ENCODE data around the gene ACTN3.

ACTN3 gene

DNA sequence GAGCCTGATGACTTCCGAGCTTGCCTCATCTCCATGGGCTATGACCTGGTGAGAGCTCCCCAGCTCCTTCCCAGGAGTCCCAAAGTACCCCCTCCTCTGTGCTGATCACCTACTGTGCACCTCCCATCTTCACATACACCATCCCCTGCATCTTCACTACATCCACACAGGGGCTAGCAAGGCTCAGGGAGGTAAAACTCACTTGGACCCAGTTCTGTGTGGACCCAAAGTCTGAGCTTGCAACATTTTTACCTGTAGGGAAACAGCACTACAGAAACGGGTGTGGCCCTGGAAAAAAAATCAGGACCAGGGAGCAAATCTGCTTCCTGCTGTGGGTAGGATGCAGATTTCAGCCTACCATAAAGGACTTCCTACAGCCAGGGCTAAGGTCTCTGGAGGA is 15.6 kb downstream of the ACTN3 start:
- DNase-seq, result no peak
- Histone ChIP-seq H3K9me3 (no peaks in the 10 kb centered on the region), H3K36me3 (peaks cover 0 to 41% (median 3%) of the 10 kb centered on the region in 3 donors), H3K27me3 (peaks cover 0 to 10% of the 10 kb centered on the region in 2 donors), H3K27ac (no peak overlapping the region), H3K4me1 (peaks cover 0 to 14% (median 12%) of the 10 kb centered on the region in 4 donors), H3K4me3 (no peak overlapping the region)
- intact Hi-C loops (cut with DNase I; ENCODE audit: low total_unique reads), result no loop called here
- TF ChIP-seq, protein P1, sequence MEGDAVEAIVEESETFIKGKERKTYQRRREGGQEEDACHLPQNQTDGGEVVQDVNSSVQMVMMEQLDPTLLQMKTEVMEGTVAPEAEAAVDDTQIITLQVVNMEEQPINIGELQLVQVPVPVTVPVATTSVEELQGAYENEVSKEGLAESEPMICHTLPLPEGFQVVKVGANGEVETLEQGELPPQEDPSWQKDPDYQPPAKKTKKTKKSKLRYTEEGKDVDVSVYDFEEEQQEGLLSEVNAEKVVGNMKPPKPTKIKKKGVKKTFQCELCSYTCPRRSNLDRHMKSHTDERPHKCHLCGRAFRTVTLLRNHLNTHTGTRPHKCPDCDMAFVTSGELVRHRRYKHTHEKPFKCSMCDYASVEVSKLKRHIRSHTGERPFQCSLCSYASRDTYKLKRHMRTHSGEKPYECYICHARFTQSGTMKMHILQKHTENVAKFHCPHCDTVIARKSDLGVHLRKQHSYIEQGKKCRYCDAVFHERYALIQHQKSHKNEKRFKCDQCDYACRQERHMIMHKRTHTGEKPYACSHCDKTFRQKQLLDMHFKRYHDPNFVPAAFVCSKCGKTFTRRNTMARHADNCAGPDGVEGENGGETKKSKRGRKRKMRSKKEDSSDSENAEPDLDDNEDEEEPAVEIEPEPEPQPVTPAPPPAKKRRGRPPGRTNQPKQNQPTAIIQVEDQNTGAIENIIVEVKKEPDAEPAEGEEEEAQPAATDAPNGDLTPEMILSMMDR (IDR thresholded peaks at IDR 0.05), result no peak

DNA sequence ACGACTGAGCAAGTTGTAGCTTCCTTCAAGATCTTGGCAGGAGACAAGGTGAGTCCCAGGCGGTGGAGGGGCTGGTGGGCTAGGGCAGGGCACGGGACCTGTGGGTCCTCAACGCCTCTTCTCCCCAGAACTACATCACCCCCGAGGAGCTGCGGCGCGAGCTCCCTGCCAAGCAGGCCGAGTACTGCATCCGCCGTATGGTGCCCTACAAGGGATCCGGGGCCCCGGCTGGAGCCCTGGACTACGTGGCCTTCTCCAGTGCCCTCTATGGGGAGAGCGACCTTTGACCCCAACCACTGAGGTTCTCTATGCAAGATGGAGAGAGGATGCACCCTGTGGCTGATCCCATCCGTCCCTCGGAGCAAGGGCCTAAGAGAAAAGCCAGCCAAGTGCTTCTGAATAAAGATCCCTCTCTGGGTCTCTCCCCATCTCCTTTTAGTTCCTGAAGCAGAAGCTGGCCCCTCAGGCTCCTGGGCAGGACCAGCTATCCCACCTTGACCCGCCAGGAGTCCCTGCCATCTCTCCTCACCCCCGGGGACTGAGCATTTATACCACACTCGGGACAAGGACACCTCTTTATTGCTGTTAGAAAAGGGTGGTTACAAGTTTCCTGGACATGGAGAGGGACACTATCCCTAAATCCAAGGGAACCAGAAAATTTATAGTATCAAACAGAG is 16.3 kb downstream of the ACTN3 start:
- Histone ChIP-seq H3K27me3 (peaks cover 0 to 2% of the 10 kb centered on the region in 2 donors), H3K4me1 (peaks cover 0 to 22% (median 16%) of the 10 kb centered on the region in 4 donors), H3K4me3 (no peak overlapping the region), H3K9me3 (no peaks in the 10 kb centered on the region), H3K27ac (no peak overlapping the region), H3K36me3 (peaks cover 0 to 41% (median 3%) of the 10 kb centered on the region in 3 donors)
- intact Hi-C loops (cut with DNase I; ENCODE audit: low total_unique reads), result no loop called here
- TF ChIP-seq, protein P1 (IDR thresholded peaks at IDR 0.05), result no peak
- no peak for DNase-seq

GRCh38 chr11:66563832-66564231 is 17.1 kb downstream of the ACTN3 start:
- Histone ChIP-seq H3K9me3 (no peaks in the 10 kb centered on the region), H3K4me3 (no peak overlapping the region), H3K4me1 (peaks cover 0 to 24% (median 18%) of the 10 kb centered on the region in 4 donors), H3K27me3 (no peaks in the 10 kb centered on the region), H3K27ac (no peak overlapping the region), H3K36me3 (peaks cover 0 to 41% (median 3%) of the 10 kb centered on the region in 3 donors)
- DNase-seq, result no peak
- intact Hi-C loops (cut with DNase I; ENCODE audit: low total_unique reads), result no loop called here
- TF ChIP-seq, protein P1 (IDR thresholded peaks at IDR 0.05), result no peak

DNA sequence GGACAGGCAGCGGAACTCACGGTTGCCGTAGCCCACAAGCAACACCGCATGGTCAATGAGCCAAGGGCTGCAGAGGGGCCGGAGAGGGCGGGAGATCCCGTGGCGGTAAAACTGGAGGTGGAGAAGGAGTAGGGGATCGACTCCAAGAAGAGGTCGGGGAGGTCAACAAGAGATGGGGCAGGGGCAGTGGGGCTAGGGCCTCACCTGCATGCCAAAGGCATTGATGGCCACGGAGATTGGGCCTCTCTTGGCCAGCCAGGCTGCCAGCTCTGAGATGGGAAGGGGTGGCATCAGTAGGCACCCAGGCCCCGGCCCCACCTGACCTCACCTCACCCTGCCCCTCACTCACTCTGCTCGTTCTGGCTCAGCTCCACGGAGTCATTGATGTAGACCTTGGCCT is 17.8 kb downstream of the ACTN3 start:
- Histone ChIP-seq H3K4me3 (no peak overlapping the region), H3K4me1 (peaks cover 0 to 21% (median 12%) of the 10 kb centered on the region in 4 donors), H3K9me3 (no peaks in the 10 kb centered on the region), H3K36me3 (peaks cover 0 to 41% (median 3%) of the 10 kb centered on the region in 3 donors), H3K27ac (no peak overlapping the region), H3K27me3 (no peaks in the 10 kb centered on the region)
- no peak for DNase-seq
- TF ChIP-seq, protein P1 (IDR thresholded peaks at IDR 0.05), result no peak
- intact Hi-C loops (cut with DNase I; ENCODE audit: low total_unique reads), result no loop called here

DNA sequence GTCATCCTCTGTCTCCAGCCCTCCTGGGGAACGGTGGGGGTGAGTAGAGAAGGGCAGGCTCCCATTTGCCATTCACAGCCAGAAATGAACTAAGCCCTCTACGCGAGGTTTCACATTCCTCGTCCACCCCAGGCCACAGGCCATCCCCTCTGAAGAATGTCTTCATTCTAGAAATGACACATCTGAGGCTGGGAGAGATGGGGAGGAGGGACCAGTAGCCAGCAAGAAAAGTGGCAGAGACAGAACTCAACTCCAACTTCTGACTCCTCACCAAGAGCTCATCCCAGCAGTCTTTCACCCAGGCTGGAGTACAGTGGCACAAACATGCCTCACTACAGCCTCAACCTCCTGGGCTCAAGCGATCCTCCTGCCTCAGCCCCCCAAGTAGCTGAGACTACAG is 18.3 kb downstream of the ACTN3 start:
- intact Hi-C loops (cut with DNase I; ENCODE audit: low total_unique reads), result no loop called here
- H3K4me1 ChIP-seq, result peaks cover 0 to 21% (median 11%) of the 10 kb centered on the region in 4 donors
- no peaks in the 10 kb centered on the region for H3K27me3 ChIP-seq
- no peaks in the 10 kb centered on the region for H3K9me3 ChIP-seq
- H3K27ac ChIP-seq, result no peak overlapping the region
- TF ChIP-seq, protein P1 (IDR thresholded peaks at IDR 0.05), result no peak
- H3K4me3 ChIP-seq, result no peak overlapping the region
- peaks cover 0 to 41% (median 3%) of the 10 kb centered on the region in 3 donors for H3K36me3 ChIP-seq
- DNase-seq, result no peak

Measured in tibial artery (tissue), 4 donors.